Measurements from ENCODE around the gene PEDS1.
"Not testable (repeated sequence)": the region's sequence is repeated elsewhere in the genome, so short reads cannot be mapped to it uniquely, and the experiment has no call there.

The PEDS1 gene

DNA sequence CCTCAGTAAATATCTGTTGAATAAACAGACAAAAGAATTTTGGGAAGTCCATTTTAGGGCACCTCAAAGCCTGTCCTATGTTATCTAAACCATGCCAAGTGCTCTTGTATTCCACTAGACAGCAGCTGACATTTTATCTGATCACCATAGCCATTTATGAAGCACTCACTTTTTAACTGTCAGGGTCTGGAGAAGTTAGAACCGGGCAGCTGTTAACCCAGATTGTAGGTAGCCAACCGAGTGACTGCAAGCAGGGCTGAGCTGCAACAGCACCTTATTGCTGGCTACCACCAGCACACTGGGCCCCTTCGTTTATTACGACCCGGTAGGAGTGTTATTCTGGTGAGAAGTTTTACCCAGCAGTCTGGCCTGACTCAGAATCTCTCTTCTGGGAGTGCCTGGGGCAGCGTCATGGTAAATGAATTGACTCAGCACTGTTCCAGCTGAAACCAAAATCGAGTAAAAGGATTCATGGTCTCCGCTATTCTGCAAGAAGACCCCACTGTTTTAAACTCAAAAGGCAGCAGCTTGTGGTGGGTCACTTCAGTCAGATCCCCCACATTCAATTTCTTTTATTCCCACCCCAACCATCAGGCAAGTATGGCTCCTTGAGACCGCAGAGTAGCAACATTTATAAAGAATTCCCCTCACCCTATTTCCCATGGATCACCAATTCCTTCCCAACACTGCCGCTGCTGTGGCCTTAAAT lies 42.2 kb downstream of the PEDS1 start:
- no peak for DNase-seq

DNA sequence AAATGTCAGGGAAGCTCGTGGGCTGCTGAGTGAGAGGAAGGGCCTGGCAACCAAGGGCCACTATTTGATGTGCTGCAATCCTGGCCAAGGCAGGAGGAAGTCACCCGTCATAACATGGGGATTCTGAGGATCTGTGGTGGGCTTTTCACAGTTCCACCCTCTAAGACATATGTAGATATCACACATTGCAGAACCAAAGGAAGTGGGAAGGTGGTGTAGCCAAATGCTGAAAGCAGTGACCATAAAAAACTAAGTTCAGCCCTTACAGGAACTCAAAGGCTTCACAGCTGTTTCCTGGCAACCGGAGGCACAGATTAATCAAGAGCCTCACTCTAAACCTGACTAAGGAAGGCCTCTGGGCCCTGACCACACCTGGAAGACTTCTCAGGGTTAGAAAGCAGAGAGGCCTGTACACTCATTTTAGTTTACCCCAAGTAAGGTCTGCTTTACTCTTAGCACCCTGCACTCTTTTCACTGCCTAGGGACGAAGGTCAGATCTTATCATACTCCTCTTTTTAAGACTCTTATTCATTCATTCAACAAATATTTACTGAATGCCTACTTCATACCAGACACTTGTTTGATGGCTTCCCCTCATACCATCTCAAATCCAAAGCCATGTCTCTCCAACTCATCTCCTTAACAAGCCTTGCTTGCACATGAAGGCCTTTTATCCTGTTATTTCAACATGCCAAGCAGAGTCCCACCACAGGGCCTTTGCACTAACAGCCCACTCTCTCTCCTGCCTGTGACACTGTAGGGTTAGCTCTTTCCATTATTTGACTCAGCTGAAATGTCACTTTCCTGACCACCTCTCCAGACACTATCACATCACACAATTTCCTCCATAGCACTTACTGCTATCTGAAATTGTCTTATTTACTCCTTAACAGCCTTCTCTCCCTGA lies 43.1 kb downstream of the PEDS1 start:
- DNase-seq: no peak

- DNase-seq: no peak
These were observed 44.8 kb downstream of the PEDS1 start for GRCh38 chr20:50108556-50109235.

GRCh38 chr20:50107796-50108331 lies 45.7 kb downstream of the PEDS1 start:
- no peak for DNase-seq

- no peak for DNase-seq
These were observed 46.4 kb downstream of the PEDS1 start for GRCh38 chr20:50107086-50107660.

GRCh38 chr20:50106669-50107068 lies 46.9 kb downstream of the PEDS1 start:
- DNase-seq: not testable (repeated sequence)

Measured in NCI-H774 (cell line).